KMS-11 (cell line): ENCODE data around the gene ATG10.

Experiments
- H2AFZ ChIP-seq: fragments of 200-600 bp; sonication (generic); 2 replicates; pipeline ENCODE4 v1.6.1; 2016; ENCODE audit warnings: antibody characterized with exemption, mixed run types, low read depth
- H3K27ac ChIP-seq: fragments of 200-600 bp; sonication (generic); 2 replicates; pipeline ENCODE4 v1.6.1; 2016; ENCODE audit warnings: mild to moderate bottlenecking, mixed run types
- H3K27me3 ChIP-seq: fragments of 200-600 bp; sonication (generic); 2 replicates; pipeline ENCODE4 v1.6.1; 2017; ENCODE audit warnings: mild to moderate bottlenecking, low read depth, mixed run types, moderate library complexity; ENCODE audit not compliant: insufficient read depth
- H3K36me3 ChIP-seq: fragments of 200-600 bp; sonication (generic); 2 replicates; pipeline ENCODE4 v1.6.1; 2017; ENCODE audit warnings: mild to moderate bottlenecking, mixed run types; ENCODE audit not compliant: insufficient read depth
- H3K4me1 ChIP-seq: fragments of 200-600 bp; sonication (generic); 2 replicates; pipeline ENCODE4 v1.6.1; 2016; ENCODE audit warnings: mild to moderate bottlenecking, low read depth, mixed run types; ENCODE audit not compliant: poor library complexity, severe bottlenecking
- H3K4me2 ChIP-seq: fragments of 200-600 bp; sonication (generic); 2 replicates; pipeline ENCODE4 v1.7.0; 2016; ENCODE audit warnings: mild to moderate bottlenecking, mixed run types
- H3K4me3 ChIP-seq: fragments of 200-600 bp; sonication (generic); IDR thresholded peaks from 2 replicates; pipeline ENCODE4 v1.6.1; 2017; ENCODE audit warnings: low read depth, low read length, mixed read lengths; ENCODE audit not compliant: insufficient read depth
- H3K79me2 ChIP-seq: fragments of 200-600 bp; sonication (generic); 2 replicates; pipeline ENCODE4 v1.6.1; 2016; ENCODE audit warnings: low read depth, mixed run types; ENCODE audit not compliant: insufficient read depth
- H3K9ac ChIP-seq: fragments of 200-600 bp; sonication (generic); 2 replicates; pipeline ENCODE4 v1.6.1; 2016; ENCODE audit warnings: mild to moderate bottlenecking, mixed run types
- H4K20me1 ChIP-seq: fragments of 200-600 bp; sonication (generic); 2 replicates; pipeline ENCODE4 v1.6.1; 2016; ENCODE audit warnings: mild to moderate bottlenecking, mixed run types; ENCODE audit not compliant: insufficient read depth
- TF ChIP-seq, protein P1 (sequence below): fragments of 200-600 bp; sonication (generic); conservative IDR thresholded peaks from 2 replicates; pipeline ENCODE4 v1.6.1; 2017; ENCODE audit warnings: low read depth, mild to moderate bottlenecking, antibody characterized with exemption, low read length, moderate library complexity, mixed read lengths

The ATG10 gene

DNA sequence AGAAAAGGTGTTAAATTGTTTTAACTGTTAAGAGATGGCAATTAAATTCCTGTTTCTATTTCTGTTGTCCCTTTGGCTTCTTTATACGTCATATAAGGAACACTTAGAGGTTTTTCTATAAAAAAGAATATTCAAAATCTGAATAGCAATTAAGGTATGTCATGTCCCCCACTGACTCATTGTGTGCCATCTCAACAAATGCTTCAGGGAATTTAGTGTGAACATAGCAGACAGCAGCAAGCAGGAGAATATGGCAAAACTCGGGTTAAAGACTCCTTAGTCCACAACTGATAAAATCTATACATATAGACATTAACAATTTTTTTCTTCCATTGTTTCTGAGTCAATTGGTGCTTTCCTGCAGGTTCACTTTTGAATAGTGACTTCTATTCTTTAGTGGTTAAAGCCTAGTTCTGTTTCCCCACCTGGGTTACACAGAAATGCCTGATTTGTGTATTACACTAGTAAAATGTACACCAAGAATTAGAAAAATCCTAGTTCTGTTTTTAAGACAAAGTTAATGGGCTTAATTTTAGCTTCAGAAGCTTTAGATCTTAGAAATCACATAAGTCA is 324.2 kb downstream of the ATG10 start:
- Histone ChIP-seq H3K27ac (no peak overlapping the region), H3K27me3 (no peaks in the 10 kb centered on the region), H2AFZ (no peak overlapping the region), H3K4me3 (no peak overlapping the region), H3K79me2 (no peaks in the 10 kb centered on the region), H3K9ac (no peak overlapping the region), H3K4me1 (no peaks in the 10 kb centered on the region), H4K20me1 (no peaks in the 10 kb centered on the region), H3K36me3 (no peaks in the 10 kb centered on the region), H3K4me2 (no peak overlapping the region)
- TF ChIP-seq, protein P1, sequence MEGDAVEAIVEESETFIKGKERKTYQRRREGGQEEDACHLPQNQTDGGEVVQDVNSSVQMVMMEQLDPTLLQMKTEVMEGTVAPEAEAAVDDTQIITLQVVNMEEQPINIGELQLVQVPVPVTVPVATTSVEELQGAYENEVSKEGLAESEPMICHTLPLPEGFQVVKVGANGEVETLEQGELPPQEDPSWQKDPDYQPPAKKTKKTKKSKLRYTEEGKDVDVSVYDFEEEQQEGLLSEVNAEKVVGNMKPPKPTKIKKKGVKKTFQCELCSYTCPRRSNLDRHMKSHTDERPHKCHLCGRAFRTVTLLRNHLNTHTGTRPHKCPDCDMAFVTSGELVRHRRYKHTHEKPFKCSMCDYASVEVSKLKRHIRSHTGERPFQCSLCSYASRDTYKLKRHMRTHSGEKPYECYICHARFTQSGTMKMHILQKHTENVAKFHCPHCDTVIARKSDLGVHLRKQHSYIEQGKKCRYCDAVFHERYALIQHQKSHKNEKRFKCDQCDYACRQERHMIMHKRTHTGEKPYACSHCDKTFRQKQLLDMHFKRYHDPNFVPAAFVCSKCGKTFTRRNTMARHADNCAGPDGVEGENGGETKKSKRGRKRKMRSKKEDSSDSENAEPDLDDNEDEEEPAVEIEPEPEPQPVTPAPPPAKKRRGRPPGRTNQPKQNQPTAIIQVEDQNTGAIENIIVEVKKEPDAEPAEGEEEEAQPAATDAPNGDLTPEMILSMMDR, result no peak

DNA sequence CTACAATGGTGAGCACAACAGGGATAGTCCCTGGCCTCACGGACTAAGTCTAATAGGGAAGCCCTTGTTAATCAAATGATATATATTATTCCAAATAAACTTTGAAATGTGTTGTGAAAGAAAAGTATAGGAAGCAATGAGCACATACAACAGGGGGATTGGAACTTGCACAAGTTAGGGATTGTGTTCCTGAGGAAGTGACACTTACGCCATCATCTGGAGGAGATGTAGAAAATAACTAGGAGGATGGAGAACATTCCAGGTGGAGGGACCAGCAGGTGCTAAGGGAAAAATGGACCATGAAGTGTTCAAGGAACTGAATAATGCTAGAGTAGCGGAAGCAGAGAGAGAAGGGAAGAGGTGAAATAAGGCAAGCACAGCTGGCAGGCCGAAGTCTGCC is 325.1 kb downstream of the ATG10 start:
- no peak overlapping the region for H2AFZ ChIP-seq
- TF ChIP-seq, protein P1, result no peak
- H3K36me3 ChIP-seq, result no peaks in the 10 kb centered on the region
- H3K79me2 ChIP-seq, result no peaks in the 10 kb centered on the region
- H3K4me2 ChIP-seq, result no peak overlapping the region
- H3K27me3 ChIP-seq, result no peaks in the 10 kb centered on the region
- H3K27ac ChIP-seq, result no peak overlapping the region
- H4K20me1 ChIP-seq, result no peaks in the 10 kb centered on the region
- H3K9ac ChIP-seq, result no peak overlapping the region
- H3K4me3 ChIP-seq, result no peak overlapping the region
- no peaks in the 10 kb centered on the region for H3K4me1 ChIP-seq

DNA sequence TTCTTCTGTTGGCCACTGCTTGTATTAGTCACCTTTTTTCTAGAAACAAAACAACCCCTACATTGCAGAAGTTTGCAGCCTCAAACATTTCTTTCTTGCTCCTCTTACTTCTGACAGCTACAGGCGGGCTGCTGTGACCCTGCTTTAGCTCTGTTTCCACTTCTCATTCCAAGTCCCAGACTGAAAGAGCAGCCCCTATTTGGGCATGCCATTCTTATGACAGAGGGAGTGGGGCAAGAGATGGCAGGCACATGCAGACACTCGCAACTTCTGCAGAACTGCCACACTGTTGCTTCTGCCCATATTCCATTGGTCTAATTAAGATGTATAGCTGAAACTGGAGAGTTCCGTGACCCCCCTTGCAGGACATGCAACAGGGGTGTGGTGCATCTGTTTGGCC is 325.9 kb downstream of the ATG10 start:
- Histone ChIP-seq H3K9ac (no peak overlapping the region), H4K20me1 (no peaks in the 10 kb centered on the region), H3K79me2 (no peaks in the 10 kb centered on the region), H3K4me1 (no peaks in the 10 kb centered on the region), H3K4me3 (no peak overlapping the region), H3K4me2 (no peak overlapping the region), H3K27me3 (no peaks in the 10 kb centered on the region), H3K27ac (no peak overlapping the region), H3K36me3 (no peaks in the 10 kb centered on the region), H2AFZ (no peak overlapping the region)
- TF ChIP-seq, protein P1, result no peak

DNA sequence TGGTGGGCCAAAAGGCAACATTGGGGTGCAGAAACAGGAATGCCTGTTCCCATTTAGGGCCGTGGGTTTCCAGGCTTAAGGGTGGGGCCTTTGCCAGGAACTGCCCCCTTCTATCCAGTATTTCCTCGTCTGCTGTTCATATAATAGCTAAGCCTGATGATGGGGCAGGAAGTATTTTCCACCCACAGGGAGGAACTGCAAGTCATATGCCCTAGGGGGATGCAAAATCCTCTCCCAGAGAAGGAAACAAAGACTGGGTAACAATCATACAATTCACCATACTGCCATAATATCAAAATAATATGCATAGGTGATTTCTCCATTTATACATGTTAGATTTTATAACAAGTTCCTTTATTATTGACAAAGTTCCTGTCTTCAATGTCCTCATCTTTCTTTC is 326.8 kb downstream of the ATG10 start:
- H2AFZ ChIP-seq, result no peak overlapping the region
- TF ChIP-seq, protein P1, result no peak
- H3K4me2 ChIP-seq, result no peak overlapping the region
- H3K4me3 ChIP-seq, result no peak overlapping the region
- no peak overlapping the region for H3K27ac ChIP-seq
- no peaks in the 10 kb centered on the region for H3K79me2 ChIP-seq
- no peaks in the 10 kb centered on the region for H3K36me3 ChIP-seq
- no peaks in the 10 kb centered on the region for H4K20me1 ChIP-seq
- no peak overlapping the region for H3K9ac ChIP-seq
- H3K4me1 ChIP-seq, result no peaks in the 10 kb centered on the region
- H3K27me3 ChIP-seq, result no peaks in the 10 kb centered on the region
